A549 (cell line): Measurements from ENCODE around the gene ABCD2.

Experiments
- CEBPB ChIP-seq, 2 experiments: fragments of >200 bp in 1 of 2; sonication (Bioruptor Twin) in 1 of 2; formaldehyde crosslinking in 1 of 2; IDR thresholded peaks; 2 replicates each; pipeline ENCODE4 v1.6.1; 2012 to 2016
- CTCF ChIP-seq: fragments of >200 bp; sonication (Bioruptor Twin); formaldehyde crosslinking; IDR thresholded peaks from 3 replicates; pipeline ENCODE4 v1.5.1; 2016
- EP300 ChIP-seq, 2 experiments: fragments of >200 bp; sonication (Bioruptor Twin); formaldehyde crosslinking; IDR thresholded peaks; 2 replicates in 1 of 2; 3 replicates in 1 of 2; pipeline ENCODE4 v1.6.1; 2016 to 2017
- NPAS2 ChIP-seq: fragments of 250-450 bp; sonication (Bioruptor Pico); IDR thresholded peaks from 2 replicates; pipeline ENCODE4 v1.8.0; 2022; ENCODE audit warnings: mild to moderate bottlenecking, moderate library complexity, borderline replicate concordance
- POLR2A ChIP-seq: IDR thresholded peaks from 2 replicates; pipeline ENCODE4 v1.6.1; 2012; ENCODE audit warnings: mild to moderate bottlenecking, low read length
- TF ChIP-seq, protein P1 (sequence below): fragments of 250-450 bp; sonication (Bioruptor Pico); IDR thresholded peaks from 2 replicates; pipeline ENCODE4 v1.5.0; 2021; ENCODE audit warnings: mild to moderate bottlenecking, moderate library complexity, borderline replicate concordance

DNA sequence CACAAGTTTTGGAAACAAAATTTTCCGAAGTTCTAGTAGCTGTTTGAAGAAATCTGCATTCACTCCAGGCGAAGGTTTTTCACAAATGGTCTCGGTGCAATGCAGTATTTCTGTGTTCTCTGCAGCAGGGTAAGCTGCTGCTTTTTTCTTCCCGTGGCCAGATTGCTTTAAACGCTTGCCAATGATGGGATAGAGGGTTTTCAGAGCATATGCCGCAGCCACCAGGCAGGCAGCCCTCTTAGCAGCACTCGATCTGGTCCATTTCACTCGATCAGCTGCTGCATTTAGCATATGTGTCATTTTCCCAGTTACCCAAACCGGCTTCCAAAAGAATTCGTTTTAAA lies 315 bp downstream of the ABCD2 start:
- TF ChIP-seq CTCF: no peak
- TF ChIP-seq POLR2A: no peak
- no peak for TF ChIP-seq CEBPB (IDR thresholded peaks at IDR 0.05)
- no peak for TF ChIP-seq EP300 (IDR thresholded peaks at IDR 0.05)
- no peak for TF ChIP-seq NPAS2 (CRISPR knock-in tag)
- TF ChIP-seq, protein P1, sequence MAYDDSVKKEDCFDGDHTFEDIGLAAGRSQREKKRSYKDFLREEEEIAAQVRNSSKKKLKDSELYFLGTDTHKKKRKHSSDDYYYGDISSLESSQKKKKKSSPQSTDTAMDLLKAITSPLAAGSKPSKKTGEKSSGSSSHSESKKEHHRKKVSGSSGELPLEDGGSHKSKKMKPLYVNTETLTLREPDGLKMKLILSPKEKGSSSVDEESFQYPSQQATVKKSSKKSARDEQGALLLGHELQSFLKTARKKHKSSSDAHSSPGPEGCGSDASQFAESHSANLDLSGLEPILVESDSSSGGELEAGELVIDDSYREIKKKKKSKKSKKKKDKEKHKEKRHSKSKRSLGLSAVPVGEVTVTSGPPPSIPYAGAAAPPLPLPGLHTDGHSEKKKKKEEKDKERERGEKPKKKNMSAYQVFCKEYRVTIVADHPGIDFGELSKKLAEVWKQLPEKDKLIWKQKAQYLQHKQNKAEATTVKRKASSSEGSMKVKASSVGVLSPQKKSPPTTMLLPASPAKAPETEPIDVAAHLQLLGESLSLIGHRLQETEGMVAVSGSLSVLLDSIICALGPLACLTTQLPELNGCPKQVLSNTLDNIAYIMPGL (CRISPR knock-in tag): no peak
